NCI-H1092 (cell line): ENCODE measurements around the gene TOMM22.

ENCODE experiments used
- DNase-seq: peaks from one replicate; lab custom pipeline; 2025; lab: John Stamatoyannopoulos, UW

TOMM22 gene

GRCh38 chr22:38715176-38715764 is 33.5 kb downstream of the TOMM22 start:
- no peak for DNase-seq

- DNase-seq, result no peak
These were observed 34.1 kb downstream of the TOMM22 start for GRCh38 chr22:38715852-38716251.

GRCh38 chr22:38716271-38716670 is 34.5 kb downstream of the TOMM22 start:
- DNase-seq, result no peak

- DNase-seq, result no peak
These were observed 35.1 kb downstream of the TOMM22 start for GRCh38 chr22:38716826-38717225.

- DNase-seq, result no peak
These were observed 35.5 kb downstream of the TOMM22 start for GRCh38 chr22:38717244-38717643.

GRCh38 chr22:38718414-38718813 is 36.7 kb downstream of the TOMM22 start:
- DNase-seq, result no peak

GRCh38 chr22:38719196-38719595 is 37.4 kb downstream of the TOMM22 start:
- no peak for DNase-seq

GRCh38 chr22:38720350-38720749 is 38.6 kb downstream of the TOMM22 start:
- DNase-seq, result no peak

GRCh38 chr22:38721551-38721950 is 39.8 kb downstream of the TOMM22 start:
- no peak for DNase-seq

- DNase-seq, result no peak
These were observed 42.4 kb downstream of the TOMM22 start for GRCh38 chr22:38724176-38724575.

- no peak for DNase-seq
These were observed 43.3 kb downstream of the TOMM22 start for GRCh38 chr22:38724926-38725571.

- DNase-seq, result no peak
These were observed 44.3 kb downstream of the TOMM22 start for GRCh38 chr22:38725900-38726655.

- DNase-seq, result no peak
These were observed 45.4 kb downstream of the TOMM22 start for GRCh38 chr22:38727123-38727522.

GRCh38 chr22:38727530-38728451 is 46.0 kb downstream of the TOMM22 start:
- DNase-seq, result no peak

- no peak for DNase-seq
These were observed 47.4 kb downstream of the TOMM22 start for GRCh38 chr22:38728871-38729796.

- DNase-seq, result no peak
These were observed 48.2 kb downstream of the TOMM22 start for GRCh38 chr22:38729946-38730345.

GRCh38 chr22:38730411-38730871 is 48.7 kb downstream of the TOMM22 start:
- DNase-seq, result no peak

GRCh38 chr22:38731703-38732161 is 50.0 kb downstream of the TOMM22 start:
- no peak for DNase-seq

- DNase-seq, result no peak
These were observed 50.6 kb downstream of the TOMM22 start for GRCh38 chr22:38732251-38732815.

- peak; percentile 36 for DNase-seq
These were observed 51.6 kb downstream of the TOMM22 start for GRCh38 chr22:38733329-38733723.
